Retinal pigment epithelial cell (primary cell): ENCODE results near the gene ATG3.

Source experiments
- DNase-seq: peaks from one replicate; pipeline ENCODE4 v3.0.0-alpha.2; 2010; ENCODE audit warnings: low read depth
- H3K4me3 ChIP-seq: 2 replicates; pipeline ENCODE4 v1.5.1; 2011; ENCODE audit warnings: mild to moderate bottlenecking, low read length, control low read depth, moderate library complexity
- CTCF ChIP-seq: conservative IDR thresholded peaks from 2 replicates; pipeline ENCODE4 v1.5.1; 2011; ENCODE audit warnings: low read depth, low read length, control low read depth, inconsistent platforms

ATG3 gene

GRCh38 chr3:112514527-112515128 is 47.1 kb downstream of the ATG3 start:
- no peak for TF ChIP-seq CTCF
- DNase-seq, result no peak
- no peak overlapping the region for H3K4me3 ChIP-seq

- no peak overlapping the region for H3K4me3 ChIP-seq
- no peak for DNase-seq
- TF ChIP-seq CTCF, result no peak
These were observed 49.4 kb downstream of the ATG3 start for GRCh38 chr3:112512320-112512719.

- TF ChIP-seq CTCF, result no peak
- no peak overlapping the region for H3K4me3 ChIP-seq
- no peak for DNase-seq
These were observed 52.9 kb downstream of the ATG3 start for GRCh38 chr3:112508860-112509259.

GRCh38 chr3:112508261-112508660 is 53.5 kb downstream of the ATG3 start:
- no peak for TF ChIP-seq CTCF
- H3K4me3 ChIP-seq, result no peak overlapping the region
- DNase-seq, result no peak

GRCh38 chr3:112505907-112506306 is 55.9 kb downstream of the ATG3 start:
- no peak for TF ChIP-seq CTCF
- no peak overlapping the region for H3K4me3 ChIP-seq
- DNase-seq, result no peak

- DNase-seq, result no peak
- no peak overlapping the region for H3K4me3 ChIP-seq
- no peak for TF ChIP-seq CTCF
These were observed 57.6 kb downstream of the ATG3 start for GRCh38 chr3:112504123-112504522.

- no peak for DNase-seq
- no peak for TF ChIP-seq CTCF
- no peak overlapping the region for H3K4me3 ChIP-seq
These were observed 58.3 kb downstream of the ATG3 start for GRCh38 chr3:112503304-112503972.
